HEK293T (cell line): ENCODE measurements around the gene RPA3.

Source experiments
- CTCF ChIA-PET: fragments of 350-600 bp; formaldehyde crosslinking; extraction: SDS; loops from one replicate; lab custom pipeline; 2021; ENCODE audit warnings: antibody characterized with exemption, inconsistent platforms; lab: Yijun Ruan, JAX
- POLR2A ChIA-PET: fragments of 350-600 bp; formaldehyde crosslinking; extraction: SDS; loops from one replicate; lab custom pipeline; 2020; ENCODE audit warnings: antibody characterized with exemption, inconsistent platforms; lab: Yijun Ruan, JAX
- DNase-seq: peaks from one replicate; pipeline ENCODE4 v3.0.0; 2012; ENCODE audit warnings: mixed read lengths; ENCODE audit errors: extremely low spot score
- ARNT ChIP-seq: fragments of 450-650 bp; IDR thresholded peaks from 2 replicates; pipeline ENCODE4 v1.6.1; 2017; ENCODE audit warnings: mild to moderate bottlenecking
- BHLHE40 ChIP-seq: fragments of 450-650 bp; IDR thresholded peaks from 2 replicates; pipeline ENCODE4 v1.6.1; 2016; ENCODE audit warnings: mild to moderate bottlenecking, moderate library complexity, borderline replicate concordance
- CTBP1 ChIP-seq: fragments of 450-650 bp; IDR thresholded peaks from 2 replicates; pipeline ENCODE4 v1.6.1; 2016; ENCODE audit warnings: borderline replicate concordance
- ELF4 ChIP-seq: fragments of 450-650 bp; IDR thresholded peaks from 2 replicates; pipeline ENCODE4 v1.6.1; 2017; ENCODE audit warnings: antibody characterized with exemption
- FOXA1 ChIP-seq: fragments of 450-650 bp; IDR thresholded peaks from 2 replicates; pipeline ENCODE4 v1.6.1; 2016; ENCODE audit warnings: mild to moderate bottlenecking
- FOXK2 ChIP-seq: fragments of 450-650 bp; IDR thresholded peaks from 2 replicates; pipeline ENCODE4 v1.6.1; 2016; ENCODE audit warnings: mild to moderate bottlenecking
- FOXM1 ChIP-seq: fragments of 450-650 bp; IDR thresholded peaks from 2 replicates; pipeline ENCODE4 v1.6.1; 2017; ENCODE audit warnings: mild to moderate bottlenecking, borderline replicate concordance
- HDGF ChIP-seq: fragments of 450-650 bp; IDR thresholded peaks from 2 replicates; pipeline ENCODE4 v1.6.1; 2017; ENCODE audit warnings: antibody characterized with exemption, borderline replicate concordance
- L3MBTL2 ChIP-seq: fragments of 450-650 bp; conservative IDR thresholded peaks from 2 replicates; pipeline ENCODE4 v1.6.1; 2016; ENCODE audit warnings: mild to moderate bottlenecking
- LEF1 ChIP-seq: fragments of 450-650 bp; IDR thresholded peaks from 2 replicates; pipeline ENCODE4 v1.6.1; 2017; ENCODE audit warnings: mild to moderate bottlenecking, borderline replicate concordance
- NFRKB ChIP-seq: fragments of 450-650 bp; IDR thresholded peaks from 2 replicates; pipeline ENCODE4 v1.6.1; 2016; ENCODE audit warnings: mild to moderate bottlenecking, moderate library complexity
- SP1 ChIP-seq: fragments of 450-650 bp; IDR thresholded peaks from 2 replicates; pipeline ENCODE4 v1.6.1; 2017
- SUZ12 ChIP-seq: fragments of 450-650 bp; IDR thresholded peaks from 2 replicates; pipeline ENCODE4 v1.6.1; 2016; ENCODE audit warnings: mild to moderate bottlenecking
- TARDBP ChIP-seq: fragments of 450-650 bp; IDR thresholded peaks from 2 replicates; pipeline ENCODE4 v1.6.1; 2016
- ZNF384 ChIP-seq: fragments of 450-650 bp; IDR thresholded peaks from 2 replicates; pipeline ENCODE4 v1.6.1; 2016
- TF ChIP-seq, protein P1 (sequence below): fragments of 450-650 bp; IDR thresholded peaks from 2 replicates; pipeline ENCODE4 v1.6.1; 2016

Gene RPA3

DNA sequence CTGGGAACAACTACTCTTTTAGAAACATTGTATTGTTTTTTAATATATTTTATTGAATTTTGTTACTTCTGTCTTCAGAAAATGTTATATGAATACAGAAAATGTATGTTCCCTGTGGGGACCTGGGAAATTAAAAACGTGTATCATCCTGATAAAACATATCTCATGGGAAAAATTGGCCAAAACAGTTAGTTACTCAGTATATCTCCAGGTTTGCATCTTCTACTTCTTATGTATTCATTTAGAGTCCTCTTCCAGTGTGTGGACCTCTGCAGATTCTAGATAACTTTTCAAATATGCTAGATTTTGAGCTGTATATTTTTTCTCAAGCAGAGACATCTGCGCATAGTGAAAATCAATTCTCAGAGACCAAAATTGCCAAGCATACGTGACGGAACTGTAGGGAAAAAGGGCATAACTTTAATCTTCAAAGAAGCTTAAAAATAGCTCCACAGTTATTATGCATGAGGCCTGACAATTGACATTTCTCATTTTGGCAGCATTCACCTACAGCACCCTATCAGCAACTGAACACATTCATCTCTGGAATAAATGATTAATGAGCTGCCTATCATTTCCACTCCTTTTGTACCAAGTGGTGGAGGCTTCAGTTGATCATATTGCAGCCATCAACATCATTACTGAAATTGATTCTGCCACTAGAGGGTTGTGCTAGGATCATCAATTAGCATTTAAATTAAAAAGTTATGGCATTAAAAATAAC, 104.2 kb downstream of the RPA3 start:
- TF ChIP-seq FOXM1 (no peak), SUZ12 (no peak), BHLHE40 (no peak), ELF4 (no peak), CTBP1 (no peak), SP1 (no peak), TARDBP (no peak), HDGF (no peak), ZNF384 (no peak), ARNT (no peak), LEF1 (no peak), FOXA1 (no peak), FOXK2 (no peak), L3MBTL2 (no peak), NFRKB (no peak)
- TF ChIP-seq, protein P1, sequence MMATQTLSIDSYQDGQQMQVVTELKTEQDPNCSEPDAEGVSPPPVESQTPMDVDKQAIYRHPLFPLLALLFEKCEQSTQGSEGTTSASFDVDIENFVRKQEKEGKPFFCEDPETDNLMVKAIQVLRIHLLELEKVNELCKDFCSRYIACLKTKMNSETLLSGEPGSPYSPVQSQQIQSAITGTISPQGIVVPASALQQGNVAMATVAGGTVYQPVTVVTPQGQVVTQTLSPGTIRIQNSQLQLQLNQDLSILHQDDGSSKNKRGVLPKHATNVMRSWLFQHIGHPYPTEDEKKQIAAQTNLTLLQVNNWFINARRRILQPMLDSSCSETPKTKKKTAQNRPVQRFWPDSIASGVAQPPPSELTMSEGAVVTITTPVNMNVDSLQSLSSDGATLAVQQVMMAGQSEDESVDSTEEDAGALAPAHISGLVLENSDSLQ: no peak
- CTCF ChIA-PET: no interaction called here
- DNase-seq: no peak
- POLR2A ChIA-PET: no interaction called here

DNA sequence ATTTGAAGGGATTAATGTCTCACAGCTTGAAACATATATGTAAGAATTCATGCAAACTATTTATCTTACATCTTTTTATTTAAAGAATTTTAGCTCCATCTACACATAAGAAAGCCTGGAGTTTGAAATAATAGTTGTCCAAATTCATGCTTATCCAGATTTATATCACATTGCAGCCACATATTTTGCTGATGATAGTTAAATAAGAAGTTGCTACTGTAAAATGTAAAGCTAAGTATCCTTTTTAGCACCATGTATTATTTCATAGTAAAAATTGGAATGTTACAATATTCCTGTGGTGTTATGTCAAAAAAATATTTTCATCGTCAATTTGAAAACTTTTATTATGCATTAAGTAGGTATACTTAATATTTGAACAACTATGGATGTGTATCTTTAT, 105.2 kb downstream of the RPA3 start:
- no peak for DNase-seq
- no peak for TF ChIP-seq SP1
- no peak for TF ChIP-seq HDGF
- no peak for TF ChIP-seq NFRKB
- no peak for TF ChIP-seq ELF4
- no peak for TF ChIP-seq TARDBP
- no peak for TF ChIP-seq FOXA1
- ChIA-PET CTCF (no interaction called here), POLR2A (no interaction called here)

DNA sequence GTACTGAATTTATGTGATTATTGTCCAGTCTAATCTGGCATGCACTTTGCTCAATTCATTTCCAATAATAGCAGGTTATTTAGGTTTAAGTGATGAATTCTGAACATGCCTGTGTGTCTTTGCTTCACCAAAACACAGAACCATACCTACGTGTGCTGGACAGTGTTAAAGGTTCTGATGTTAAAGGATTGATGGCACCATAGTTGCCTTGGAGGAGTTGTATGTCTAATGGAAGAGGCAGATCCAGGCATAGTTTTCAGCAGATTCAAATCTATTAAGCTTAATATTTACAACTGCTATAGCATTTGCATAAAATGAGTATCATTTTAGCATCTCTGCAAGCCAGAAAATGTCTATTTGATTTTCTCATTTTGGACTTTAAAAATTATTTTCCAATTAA, 105.9 kb downstream of the RPA3 start:
- POLR2A ChIA-PET: no interaction called here
- DNase-seq: no peak
- TF ChIP-seq ZNF384: no peak
- no peak for TF ChIP-seq ARNT
- TF ChIP-seq FOXK2: no peak
- no peak for TF ChIP-seq LEF1
- no peak for TF ChIP-seq FOXA1
- TF ChIP-seq NFRKB: no peak
- TF ChIP-seq, protein P1: no peak
- TF ChIP-seq BHLHE40: no peak
- TF ChIP-seq TARDBP: no peak
- TF ChIP-seq FOXM1: no peak
- TF ChIP-seq L3MBTL2: no peak
- no peak for TF ChIP-seq CTBP1
- TF ChIP-seq SP1: no peak
- TF ChIP-seq ELF4: no peak
- CTCF ChIA-PET: no interaction called here

DNA sequence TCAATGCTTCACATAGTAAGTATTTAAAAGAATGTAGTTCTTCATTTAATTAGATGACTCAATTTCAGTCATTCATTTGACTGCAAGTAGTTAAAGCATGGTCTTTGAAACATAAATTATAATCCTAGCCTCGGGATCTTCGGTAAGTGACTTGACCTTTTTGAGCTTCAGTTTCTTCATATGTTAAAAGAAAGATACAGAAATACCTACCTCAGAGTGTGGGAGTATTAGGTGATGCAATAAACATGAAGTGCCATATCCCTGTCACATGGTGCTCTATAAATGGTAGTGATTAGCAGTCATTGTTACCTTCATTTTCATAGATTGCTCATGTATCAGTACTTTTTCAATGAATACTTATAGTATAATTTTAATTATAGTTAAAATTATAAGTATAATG, 109.1 kb downstream of the RPA3 start:
- ChIA-PET POLR2A (no interaction called here), CTCF (no interaction called here)
- DNase-seq: no peak
- TF ChIP-seq CTBP1: no peak
- TF ChIP-seq ZNF384: no peak
- TF ChIP-seq SP1: no peak
- no peak for TF ChIP-seq HDGF
- TF ChIP-seq, protein P1: no peak
- no peak for TF ChIP-seq LEF1
- no peak for TF ChIP-seq FOXA1
- no peak for TF ChIP-seq L3MBTL2
- no peak for TF ChIP-seq BHLHE40
- TF ChIP-seq SUZ12: no peak
- no peak for TF ChIP-seq FOXK2
- TF ChIP-seq ARNT: no peak
- no peak for TF ChIP-seq ELF4
- no peak for TF ChIP-seq NFRKB
- no peak for TF ChIP-seq FOXM1

DNA sequence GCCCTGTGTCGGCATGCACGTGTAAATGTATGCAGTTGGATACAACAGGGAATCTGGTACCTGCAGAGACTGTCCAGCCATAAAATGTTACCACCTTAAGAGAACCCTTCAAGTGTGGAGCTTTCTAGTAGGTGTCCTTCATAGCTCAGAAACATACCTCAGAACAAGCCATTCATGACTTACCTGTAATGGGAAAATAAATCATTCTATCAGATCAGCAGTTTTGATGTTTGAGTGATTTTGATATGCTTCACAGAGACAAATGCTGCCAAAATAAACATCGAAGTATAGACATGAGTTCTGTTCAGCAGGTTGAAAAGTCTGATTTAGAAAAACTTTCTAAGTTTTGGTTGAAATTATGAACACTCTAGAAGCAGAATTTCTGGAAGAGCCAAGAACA, 111.4 kb downstream of the RPA3 start:
- no peak for DNase-seq
- TF ChIP-seq ELF4: no peak
- TF ChIP-seq L3MBTL2: no peak
- no peak for TF ChIP-seq NFRKB
- TF ChIP-seq ZNF384: no peak
- no peak for TF ChIP-seq HDGF
- TF ChIP-seq, protein P1: no peak
- no peak for TF ChIP-seq FOXA1
- TF ChIP-seq SUZ12: no peak
- ChIA-PET CTCF (no interaction called here), POLR2A (no interaction called here)

DNA sequence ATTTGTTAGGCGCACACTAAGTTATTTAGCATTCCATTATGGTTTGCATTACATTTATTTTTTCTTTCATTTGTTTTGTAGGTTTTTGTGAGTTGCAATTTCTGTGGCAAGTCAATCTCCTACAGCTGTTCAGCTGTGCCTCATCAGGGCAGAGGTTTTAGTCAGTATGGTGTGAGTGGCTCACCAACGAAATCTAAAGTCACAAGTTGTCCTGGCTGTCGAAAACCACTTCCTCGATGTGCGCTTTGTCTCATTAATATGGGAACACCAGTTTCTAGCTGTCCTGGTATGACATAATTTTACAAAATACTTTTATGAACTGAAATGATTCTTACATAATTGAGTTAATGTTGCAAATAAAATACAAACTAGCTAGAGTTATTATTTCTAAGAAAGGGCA, 122.2 kb downstream of the RPA3 start:
- CTCF ChIA-PET: no interaction called here
- no peak for DNase-seq
- no peak for TF ChIP-seq NFRKB
- TF ChIP-seq HDGF: no peak
- POLR2A ChIA-PET: no interaction called here
